HG03460 (cell line): ENCODE results near the gene TMEM186.
"Not testable (repeated sequence)": the region's sequence is repeated elsewhere in the genome, so short reads cannot be mapped to it uniquely, and the experiment has no call there.

ENCODE experiments used
- ATAC-seq: cut with Tn5 transposase; IDR thresholded peaks from one replicate; pipeline ENCODE4 v1.9.1; 2021; ENCODE audit not compliant: unreplicated experiment

The TMEM186 gene, protein sequence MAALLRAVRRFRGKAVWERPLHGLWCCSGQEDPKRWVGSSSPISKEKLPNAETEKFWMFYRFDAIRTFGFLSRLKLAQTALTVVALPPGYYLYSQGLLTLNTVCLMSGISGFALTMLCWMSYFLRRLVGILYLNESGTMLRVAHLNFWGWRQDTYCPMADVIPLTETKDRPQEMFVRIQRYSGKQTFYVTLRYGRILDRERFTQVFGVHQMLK

GRCh38 chr16:8797364-8798173 is at the start of gene TMEM186, which contains the start of gene PMM2:
Gene TMEM186, minus strand, starts transcription at chr16:8797639. Its CDS starts 25 bp downstream, at chr16:8797614.
Gene PMM2, plus strand, starts transcription at chr16:8797839. Its CDS starts 44 bp downstream, at chr16:8797883.
- peak; percentile 90 for ATAC-seq

DNA sequence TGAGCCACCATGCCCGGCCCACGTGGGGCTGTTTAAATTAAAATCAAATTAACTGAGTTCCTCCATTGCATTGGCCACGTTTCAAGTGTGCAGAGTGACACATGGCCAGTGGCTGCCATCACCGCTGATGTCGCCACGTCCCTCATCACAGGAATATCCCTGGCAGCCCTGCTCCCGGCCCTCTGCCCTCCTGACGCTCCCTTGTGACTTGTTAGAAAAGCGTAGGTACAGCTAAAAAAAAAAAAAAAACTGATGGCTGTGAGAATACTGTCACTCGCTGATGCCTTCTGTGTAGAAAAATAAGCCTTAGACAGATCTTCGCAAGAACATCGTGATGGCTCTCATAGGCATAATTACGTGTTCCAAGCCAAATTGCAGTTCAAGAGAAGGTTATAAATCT is 49.7 kb upstream of the TMEM186 start:
- no peak for ATAC-seq

DNA sequence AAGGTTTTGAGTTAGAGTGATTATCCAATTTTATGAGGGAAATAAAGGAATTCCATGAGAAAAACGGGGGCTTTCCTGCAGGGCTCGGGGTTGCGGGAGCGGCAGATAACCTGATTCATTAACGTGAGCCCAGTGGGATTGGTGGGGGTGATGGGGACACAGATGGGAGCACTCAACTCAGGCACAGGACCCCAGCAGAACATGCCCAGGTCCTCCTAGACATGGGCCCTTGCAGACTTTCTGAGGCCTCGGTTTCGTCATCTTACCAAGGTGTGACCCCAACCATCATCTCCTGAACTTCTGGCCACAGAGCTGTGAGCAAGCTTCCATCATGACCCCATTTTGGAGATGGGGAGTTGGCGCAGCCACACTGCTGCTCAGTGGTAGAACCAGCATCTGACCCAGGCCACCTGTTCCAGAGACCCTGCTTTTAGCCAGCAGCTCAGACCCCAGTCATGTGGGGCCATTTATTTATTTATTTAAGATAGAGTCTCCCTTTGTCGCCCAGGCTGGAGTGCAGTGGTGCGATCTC is 49.0 kb upstream of the TMEM186 start:
- no peak for ATAC-seq

DNA sequence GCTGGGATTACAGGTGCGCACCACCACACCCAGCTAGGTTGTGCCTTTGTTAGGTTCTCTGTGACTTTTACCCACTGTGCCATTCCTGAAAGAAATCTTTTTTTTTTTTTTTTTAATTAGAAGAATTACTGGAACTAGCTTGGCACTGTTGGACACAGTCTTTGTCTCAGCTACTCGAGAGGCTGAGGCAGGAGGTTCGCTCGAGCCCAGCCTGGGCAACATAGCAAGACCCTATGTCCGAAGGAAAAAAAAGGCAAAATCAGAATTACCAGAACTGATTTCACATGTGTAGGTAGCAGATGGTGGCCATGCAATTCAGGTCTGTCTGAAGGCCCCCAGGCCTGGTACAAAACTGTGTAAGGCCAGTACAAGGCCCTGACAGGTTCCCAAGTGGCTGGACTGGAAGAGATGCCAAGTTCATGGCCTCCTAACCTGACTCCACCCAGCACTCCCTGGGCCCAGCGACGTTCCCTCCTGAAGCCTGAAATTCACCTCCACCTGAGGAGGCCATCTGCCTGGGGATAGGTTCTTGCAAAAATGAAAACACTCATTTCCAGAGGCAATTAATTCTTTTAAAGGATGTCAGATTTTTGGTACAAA is 48.4 kb upstream of the TMEM186 start:
- ATAC-seq, result no peak

DNA sequence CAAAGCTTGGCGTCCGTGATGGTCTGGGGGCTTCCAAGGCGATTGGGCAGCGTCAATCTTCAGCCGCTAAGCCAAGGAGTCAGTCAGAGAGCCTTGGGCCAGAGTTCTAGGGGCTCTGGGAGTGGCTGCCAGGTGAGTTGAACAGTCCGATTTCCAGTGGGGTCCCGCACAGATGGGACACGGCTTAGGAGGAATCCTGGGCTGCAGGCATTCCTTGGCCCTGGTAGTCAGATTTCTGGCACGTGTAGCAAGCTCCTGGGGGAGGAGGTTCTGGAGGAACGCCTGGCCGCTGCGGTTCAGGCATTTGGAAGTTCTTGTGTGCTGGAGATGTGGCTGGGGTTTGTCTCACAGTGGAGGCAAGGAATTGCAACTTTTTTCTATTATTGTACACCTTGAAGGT is 45.9 kb upstream of the TMEM186 start:
- ATAC-seq, result not testable (repeated sequence)

- ATAC-seq, result not testable (repeated sequence)
Observed at GRCh38 chr16:8842016-8842415, 44.6 kb upstream of the TMEM186 start.

DNA sequence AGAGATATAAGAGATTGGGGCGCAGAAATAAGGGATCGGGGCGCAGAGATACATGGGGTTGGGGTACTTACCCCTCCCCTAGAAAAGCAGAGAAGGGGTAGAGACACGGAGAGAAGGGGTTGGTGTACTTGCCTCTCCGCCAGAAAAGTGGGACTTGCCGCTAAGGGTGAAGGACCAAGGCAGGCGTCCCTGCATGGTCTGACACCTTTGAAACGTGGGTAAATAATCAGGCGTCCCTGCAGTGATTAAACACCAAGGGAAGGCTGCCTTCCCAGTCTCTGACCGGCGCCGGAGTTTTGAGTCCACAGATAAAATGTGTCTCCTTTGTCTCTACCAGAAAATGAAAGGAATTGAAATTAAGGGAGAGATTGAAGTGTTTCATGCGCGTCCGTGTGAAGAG is 40.2 kb upstream of the TMEM186 start:
- ATAC-seq, result not testable (repeated sequence)

DNA sequence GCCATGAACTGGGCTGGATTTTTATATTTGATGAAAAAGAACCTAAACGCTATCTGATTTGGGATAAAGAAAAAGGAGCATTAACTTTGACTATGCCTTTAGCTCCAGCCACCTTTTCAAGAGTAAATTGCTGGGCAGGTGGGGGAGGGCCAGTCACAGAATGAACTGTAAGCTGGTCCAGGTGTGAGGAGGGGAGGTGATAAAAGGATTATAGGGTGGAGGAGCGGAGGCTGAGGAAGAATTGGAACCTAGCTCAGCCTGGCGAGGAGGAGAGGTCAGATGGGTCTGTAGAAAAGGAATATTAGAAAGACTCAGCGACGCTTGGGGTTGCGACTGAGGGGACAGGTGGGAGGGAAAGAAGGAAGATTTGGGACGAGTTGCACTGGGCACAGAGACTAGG is 39.4 kb upstream of the TMEM186 start:
- ATAC-seq, result not testable (repeated sequence)

DNA sequence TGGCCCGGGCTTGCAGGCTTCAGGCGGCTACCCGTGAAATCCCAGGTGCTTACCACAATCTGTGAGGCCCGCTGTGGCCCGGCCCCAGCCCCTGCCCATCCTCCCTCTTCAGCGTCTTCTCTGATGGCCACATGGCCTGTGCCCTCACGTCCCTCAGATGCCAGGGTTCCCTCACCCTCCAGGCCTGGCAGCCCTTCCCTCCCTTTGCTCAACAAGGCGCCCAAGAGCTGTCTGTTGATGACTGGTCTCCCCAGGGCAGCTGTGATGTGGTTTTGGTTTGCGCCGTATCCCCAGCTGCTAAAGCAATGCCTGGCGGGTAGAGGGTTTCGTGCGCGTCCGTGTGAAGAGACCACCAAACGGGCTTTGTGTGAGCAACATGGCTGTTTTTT is 35.3 kb upstream of the TMEM186 start:
- ATAC-seq, result no peak

DNA sequence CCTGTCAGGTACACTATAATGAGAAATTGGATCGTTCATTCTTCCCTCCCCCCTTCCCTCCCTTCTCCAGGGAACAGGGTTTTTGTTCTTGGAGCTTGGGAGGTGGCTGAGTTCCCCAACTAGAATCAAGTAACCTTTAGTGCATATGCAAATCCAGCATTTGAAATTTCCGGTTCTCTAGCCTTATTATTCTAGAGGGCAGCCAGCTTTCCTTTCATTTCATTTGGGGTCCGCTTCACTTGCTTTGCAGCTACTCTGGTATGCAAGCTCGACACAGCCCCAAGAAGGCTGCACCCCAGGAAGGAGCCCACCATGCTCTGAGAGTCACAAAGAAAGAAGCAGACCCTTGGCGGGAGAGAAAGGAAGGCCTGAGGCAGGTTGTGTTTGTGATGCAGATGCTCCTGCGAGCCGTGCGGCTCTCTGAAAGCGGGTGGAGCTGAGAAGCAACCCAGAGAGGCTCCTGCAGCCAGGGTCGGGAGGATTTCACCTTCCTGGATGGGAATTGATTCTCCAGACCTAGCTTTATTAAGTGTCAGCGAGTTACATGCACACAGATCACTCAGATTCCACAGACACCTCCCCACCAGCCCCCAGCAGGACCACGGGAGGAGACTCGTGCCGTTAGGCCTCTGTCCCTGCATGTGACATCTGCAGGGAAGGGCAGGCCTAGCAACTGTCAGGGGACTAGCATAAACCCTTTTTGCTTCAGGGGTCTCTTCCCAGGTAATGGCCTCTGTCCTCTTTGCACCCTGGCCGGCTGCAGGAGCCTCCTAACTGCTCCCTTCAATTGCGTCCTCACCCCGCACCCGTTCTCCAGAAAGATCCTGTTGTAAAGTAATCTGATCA is 34.7 kb upstream of the TMEM186 start:
- ATAC-seq, result no peak

GRCh38 chr16:8831450-8831849 is 34.0 kb upstream of the TMEM186 start:
- ATAC-seq, result no peak

GRCh38 chr16:8828541-8829165 is 31.2 kb upstream of the TMEM186 start:
- ATAC-seq, result no peak

DNA sequence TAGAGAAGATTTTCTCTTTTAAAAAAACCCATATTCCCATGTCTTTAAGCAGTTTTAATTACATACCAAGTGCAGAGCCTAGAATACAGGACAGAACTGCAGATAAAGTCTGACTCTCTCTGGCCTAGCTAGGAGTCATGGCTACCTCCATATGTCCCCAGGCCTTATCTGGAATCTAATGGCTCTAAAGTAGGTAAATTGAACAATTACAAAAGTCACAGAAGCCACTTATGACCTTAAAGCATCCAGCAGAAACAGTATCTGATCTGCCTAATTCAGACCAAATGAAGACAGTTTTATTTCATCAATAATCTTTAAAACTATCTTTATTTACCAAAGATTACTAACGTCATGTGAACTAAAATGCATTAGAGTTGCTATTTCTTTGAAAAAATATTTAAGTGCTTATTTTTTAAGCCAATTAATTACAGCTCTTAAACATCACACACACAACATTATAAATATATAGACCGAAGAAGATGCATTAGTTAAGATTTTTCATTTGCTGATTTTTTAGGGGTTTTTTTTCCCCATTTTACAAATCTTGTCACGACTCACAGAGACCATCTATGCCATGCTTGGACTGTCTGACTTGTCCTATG is 28.9 kb upstream of the TMEM186 start:
- ATAC-seq, result no peak

DNA sequence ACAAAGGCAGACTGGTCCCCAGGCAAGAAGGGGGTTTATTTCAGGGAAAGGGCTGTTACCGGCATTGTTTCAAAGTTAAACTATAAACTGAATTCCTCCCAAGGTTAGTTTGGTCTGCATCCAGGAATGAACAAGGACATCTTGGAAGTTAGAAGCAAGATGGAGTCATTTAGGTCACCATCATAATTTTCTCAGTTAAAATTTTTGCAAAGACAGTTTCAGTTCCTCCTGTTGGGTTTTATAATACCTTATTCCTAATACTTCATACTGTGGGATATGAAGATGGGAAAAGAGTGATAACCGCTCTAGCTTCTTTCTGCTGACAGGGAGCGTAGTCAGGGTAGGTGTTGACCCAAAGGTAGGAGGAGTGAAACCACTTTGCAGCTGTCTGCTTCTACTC is 25.0 kb upstream of the TMEM186 start:
- no peak for ATAC-seq

DNA sequence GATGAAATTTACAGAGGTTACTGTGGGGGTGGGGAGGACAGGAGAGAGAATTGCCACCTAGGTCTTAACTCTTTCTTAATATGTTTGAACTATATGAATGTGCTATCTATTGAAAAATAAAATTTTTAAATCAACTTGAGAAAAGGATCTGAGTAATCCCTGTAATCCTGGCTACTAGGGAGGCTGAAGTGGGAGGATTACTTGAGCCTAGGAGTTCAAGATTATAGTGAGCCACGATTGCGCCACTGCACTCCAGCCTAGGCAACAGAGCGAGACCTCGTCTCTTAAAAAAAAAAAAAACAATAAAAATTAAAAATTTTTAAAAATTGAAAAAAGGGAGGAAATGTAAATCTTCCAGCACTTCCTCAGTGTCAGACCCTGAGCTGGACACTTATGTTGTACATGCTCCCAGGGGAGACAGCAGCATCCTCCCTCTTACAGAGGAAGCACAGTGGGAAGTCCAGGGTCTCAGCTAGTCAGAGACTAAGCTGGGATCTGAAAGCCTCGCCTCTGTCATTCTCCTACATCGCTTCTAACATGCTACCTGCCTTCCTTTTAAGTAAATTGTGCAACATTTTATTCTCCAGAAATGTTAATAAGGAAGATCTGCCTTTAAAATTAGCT is 22.1 kb upstream of the TMEM186 start:
- ATAC-seq, result no peak

DNA sequence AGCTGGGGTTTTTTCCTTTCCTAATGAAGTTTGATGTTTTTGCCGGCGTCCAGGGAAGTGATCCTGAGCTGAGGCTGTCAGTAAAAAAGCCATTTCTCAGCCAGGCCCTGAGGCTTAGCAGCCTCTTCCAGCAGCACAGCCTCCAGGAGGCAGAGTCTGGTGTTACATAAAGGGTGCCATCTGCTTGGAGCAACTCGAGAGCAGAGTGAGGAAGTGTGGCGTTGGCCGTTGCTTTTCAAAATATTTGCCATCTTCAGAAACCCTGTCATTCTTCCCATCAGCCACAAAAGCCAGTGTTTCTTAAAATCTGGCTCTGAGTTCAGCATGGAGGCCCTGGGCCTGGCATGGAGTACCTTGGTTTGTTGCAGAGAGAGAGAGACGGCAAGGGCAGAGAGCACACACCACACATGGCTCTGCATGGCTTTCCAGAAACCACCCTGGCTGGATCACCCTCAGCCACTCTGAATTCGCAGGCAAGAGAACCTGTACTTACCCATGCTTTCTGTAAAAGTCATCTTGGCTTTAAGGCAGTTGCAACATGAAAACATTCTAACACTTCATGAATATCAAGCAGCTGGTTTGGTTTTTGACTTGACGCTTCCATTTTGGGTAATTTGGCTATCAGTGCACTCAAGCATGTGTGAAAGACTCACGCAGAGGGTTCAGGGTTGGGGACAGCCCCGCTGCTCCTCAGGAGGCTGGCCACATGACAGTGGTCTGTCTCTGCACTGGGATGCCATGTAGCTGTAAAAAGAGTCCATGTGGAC is 21.2 kb upstream of the TMEM186 start:
- ATAC-seq, result peak; percentile 80

DNA sequence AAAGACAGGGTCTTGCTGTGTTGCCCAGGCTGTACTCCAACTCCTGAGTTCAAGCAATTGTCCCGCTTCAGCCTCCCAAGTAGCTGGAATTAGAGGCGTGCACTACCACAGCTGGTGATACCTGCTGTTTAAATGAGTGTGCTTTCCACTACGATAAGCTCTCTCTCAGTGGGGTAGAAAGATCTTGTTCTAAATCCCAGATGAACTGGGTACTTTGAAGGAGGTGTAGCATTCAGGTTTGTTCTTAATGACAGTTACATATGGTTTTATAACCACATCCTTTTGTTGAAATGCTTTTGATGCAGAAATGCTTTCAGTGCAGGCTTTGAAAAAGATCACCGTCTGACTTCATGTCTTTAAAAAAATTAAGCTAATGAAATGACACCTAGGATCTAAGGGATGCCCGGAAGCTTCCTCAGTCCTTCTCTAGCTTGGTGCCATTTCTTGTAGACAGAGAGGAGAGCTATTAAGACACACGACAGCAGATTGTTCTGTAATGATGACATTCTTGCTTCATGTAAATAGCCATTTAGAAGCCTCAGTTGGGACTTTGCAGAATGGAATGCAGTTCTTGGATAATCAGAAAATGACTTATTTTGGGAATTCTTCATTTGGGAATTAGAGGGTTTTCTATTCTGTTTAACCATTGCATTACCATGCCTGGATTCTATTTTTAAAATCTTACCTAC is 19.7 kb upstream of the TMEM186 start:
- no peak for ATAC-seq

- ATAC-seq, result no peak
Observed at GRCh38 chr16:8814095-8814806, 16.8 kb upstream of the TMEM186 start.
